ENCODE data around the gene KDM4B.

The KDM4B gene

DNA sequence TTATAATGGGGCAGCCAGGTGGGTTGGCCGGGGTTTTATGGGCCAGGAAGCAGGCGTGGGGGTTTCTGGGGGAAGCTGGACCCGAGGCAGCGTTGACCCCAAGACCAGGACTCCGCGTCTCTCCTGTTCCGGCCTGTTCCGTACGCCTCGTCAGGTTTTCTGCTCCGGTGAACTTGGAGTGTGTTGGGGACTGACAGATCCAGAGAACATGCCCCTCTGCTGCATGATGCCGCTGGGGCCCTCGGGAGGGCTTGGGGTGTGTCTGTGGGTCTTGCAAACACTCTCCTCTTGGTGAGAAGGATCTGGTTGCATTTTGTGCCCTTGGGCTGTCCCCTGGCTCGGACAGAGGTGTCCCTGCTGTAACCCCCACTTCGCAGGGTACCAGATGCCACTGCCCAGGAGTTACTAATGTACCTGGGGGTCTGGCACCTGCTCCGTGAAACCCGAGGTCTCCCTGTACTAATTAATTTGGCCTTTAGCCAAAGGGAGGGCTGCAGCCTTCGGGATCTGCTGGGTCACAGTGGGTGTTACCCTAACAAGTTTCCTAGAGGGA is 15.6 kb downstream of the KDM4B start:
- DNase-seq (ENCODE audit: low spot score): no peak

DNA sequence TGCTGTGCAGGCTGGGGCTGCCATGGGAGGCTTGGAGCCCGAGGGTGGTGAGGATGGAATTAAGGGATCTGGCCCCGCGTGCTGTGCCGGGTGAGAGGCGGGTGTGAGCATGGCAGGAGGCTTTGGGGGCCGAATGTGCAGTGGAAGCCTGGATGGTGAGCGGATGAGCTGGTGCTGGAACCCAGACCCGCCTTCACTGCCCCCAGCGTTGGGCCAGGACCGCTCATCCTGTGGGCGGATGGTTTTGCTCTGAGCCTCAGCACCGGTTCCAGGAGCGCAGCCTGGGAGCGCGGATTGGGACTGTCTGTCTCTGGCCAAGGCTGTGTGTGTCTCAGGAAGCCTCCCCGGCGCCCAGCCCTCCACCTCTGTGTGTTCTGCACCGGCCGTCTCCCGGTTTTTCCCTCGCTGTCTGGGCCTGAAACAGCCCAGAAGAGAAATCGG is 16.7 kb downstream of the KDM4B start:
- DNase-seq (ENCODE audit: low spot score): no peak

GRCh38 chr19:4986056-4986455 is 17.1 kb downstream of the KDM4B start:
- no peak for DNase-seq (ENCODE audit: low spot score)

GRCh38 chr19:4986471-4986891 is 17.6 kb downstream of the KDM4B start:
- no peak for DNase-seq (ENCODE audit: low spot score)

- DNase-seq (ENCODE audit: low spot score): no peak
These were observed 18.3 kb downstream of the KDM4B start for GRCh38 chr19:4987256-4987655.

GRCh38 chr19:4987692-4988370 is 18.9 kb downstream of the KDM4B start:
- no peak for DNase-seq (ENCODE audit: low spot score)

GRCh38 chr19:4988770-4989251 is 19.9 kb downstream of the KDM4B start:
- DNase-seq (ENCODE audit: low spot score): no peak

DNA sequence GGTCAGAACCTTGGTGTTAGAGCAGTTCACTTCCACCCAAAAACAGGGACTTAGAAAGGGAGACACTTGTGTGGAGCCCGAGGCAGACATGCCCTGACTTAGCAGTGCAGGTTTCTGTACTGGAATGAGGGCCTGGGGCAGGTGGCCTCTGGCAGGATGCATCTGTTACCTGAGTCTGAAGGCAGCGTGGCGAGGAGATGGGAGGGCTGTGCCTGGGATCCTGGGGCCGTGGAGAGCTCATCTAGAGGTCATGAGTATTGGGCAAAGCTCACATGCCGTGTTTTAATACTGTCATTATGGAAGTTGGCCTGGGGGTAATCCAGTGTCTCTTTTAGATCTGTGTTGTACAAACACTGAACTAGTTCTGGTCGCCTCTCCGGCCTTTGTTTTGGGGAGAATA is 21.4 kb downstream of the KDM4B start:
- DNase-seq (ENCODE audit: low spot score): no peak

GRCh38 chr19:4991538-4991937 is 22.6 kb downstream of the KDM4B start:
- no peak for DNase-seq (ENCODE audit: low spot score)

DNA sequence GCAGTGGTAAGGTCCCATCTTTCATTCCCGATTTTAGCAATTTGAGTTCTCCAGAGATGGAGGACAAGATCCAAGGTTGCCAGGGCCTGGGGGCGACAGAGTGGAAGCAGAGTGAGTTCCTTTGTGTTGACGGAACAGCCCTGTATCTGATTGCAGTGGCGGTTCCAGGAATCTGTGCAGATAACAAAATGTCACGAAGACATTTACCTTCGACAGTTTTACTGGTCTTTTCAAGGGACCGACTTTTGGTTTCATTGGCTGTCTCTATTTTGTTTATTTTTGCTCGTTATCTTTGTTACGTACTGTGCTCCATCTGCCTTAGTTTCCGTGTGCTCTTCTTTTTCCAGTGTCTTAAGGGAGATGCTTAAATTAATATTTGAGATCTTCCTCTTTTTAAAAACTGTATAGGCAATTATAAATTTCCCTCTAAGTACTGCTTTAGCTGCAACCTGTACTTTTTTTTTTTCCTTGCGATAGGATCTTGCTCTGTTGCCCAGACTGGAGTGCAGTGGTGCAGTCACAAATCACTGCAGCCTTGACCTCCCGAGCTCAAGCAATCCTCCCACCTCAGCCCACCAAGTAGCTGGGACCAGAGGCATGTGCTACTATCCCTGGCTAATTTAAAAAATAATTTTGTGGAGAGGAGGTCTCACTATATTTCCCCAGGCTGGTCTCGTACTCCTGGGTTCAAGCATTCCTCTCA is 23.2 kb downstream of the KDM4B start:
- DNase-seq (ENCODE audit: low spot score): no peak

DNA sequence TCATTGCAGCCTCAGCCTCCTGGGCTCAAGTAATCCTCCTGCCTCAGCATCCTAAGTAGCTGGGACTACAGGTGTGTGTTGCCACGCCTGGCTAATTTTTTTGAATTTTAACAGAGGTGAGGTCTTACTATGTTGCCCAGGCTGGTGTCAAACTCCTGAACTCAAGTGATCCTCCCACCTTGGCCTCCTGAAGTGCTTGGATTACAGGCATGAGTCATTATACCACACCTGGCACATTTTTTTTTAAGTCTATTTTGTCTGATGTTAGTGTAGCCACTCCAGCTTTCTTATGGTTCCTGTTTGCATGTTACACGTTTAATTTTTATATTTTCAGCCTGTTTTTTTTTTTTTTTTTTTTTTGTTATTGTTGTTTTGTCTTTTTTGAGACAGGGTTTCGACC is 24.8 kb downstream of the KDM4B start:
- DNase-seq (ENCODE audit: low spot score): no peak

DNA sequence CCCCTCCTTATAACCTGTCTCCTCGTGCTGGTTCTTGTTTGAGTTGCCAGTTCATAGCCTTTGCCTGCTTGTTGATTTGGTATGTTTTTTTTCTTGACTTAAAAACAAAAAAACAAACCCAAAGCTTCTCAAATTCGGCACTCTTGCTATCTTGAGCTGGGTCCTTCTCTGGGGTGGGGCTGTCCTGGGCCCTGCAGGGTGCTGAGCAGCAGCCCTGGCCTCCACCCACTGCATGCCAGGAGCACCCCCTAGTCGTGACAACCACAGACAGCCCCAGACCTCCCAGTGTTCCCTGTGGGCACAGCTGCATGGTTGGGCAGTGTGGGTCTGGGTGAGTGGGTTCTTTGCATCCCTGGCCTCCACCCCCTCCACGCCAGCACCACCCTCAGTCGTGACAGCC is 27.8 kb downstream of the KDM4B start:
- peak; percentile 54 for DNase-seq (ENCODE audit: low spot score)

DNA sequence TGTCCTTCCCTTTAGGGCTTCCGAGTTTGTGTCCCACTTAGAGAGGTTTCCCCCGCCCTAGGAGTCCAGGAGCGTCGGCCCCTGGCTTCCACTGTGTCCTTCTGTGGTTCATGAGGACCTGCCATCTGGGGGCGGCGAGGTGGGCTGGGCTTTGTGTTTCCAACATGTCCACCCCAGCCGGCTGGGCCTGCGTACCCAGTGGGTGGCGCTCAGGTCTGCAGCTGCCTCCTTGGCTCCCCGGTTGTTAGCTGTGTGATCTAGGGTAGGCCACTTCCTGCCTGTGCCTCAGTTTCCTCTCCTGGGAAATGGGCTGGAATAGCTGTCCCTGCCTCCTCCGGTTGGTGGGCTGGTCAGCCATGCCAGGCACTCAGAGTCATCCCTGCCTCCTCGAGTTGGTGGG is 28.4 kb downstream of the KDM4B start:
- no peak for DNase-seq (ENCODE audit: low spot score)

- no peak for DNase-seq (ENCODE audit: low spot score)
These were observed 31.3 kb downstream of the KDM4B start for GRCh38 chr19:5000120-5000611.

DNA sequence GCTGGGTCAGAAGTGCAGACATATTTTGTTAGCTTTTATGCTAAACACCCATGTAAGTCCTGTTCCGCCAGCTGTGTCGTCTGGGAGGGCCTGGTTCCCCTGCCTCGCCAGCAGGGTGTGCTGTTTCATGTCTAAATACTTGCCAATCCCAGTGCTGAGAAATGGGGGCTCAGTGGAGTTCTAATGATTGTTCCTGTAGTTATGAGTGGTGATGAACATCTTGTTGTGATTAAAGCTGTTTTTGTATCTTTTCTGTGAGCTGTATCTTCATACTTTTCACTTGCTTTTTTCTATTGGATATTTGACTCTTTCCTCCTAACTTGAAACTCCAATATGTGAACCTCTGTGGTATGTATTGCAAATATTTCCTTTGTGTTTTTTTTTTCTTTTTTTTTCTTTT is 32.7 kb downstream of the KDM4B start:
- peak; percentile 71 for DNase-seq (ENCODE audit: low spot score)

DNA sequence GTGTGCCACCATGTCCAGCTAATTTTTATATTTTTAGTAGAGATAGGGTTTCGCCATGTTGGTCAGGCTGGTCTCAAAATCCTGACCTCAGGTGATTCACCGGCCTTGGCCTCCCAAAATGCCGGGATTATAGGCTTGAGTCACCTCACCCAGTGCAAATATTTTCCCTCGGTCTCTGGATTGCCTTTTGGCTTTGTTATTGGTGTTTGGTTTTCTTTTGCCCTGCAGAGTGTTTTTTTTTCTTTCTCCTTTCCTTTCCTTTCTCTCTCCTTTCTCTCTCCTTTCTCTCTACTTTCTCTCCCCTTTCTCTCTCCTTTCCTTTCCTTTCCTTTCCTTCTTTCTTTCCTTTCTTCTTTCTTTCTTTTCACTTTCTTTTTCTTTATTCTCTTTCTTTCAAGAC is 33.2 kb downstream of the KDM4B start:
- no peak for DNase-seq (ENCODE audit: low spot score)

- no peak for DNase-seq (ENCODE audit: low spot score)
These were observed 34.9 kb downstream of the KDM4B start for GRCh38 chr19:5003781-5004180.

DNA sequence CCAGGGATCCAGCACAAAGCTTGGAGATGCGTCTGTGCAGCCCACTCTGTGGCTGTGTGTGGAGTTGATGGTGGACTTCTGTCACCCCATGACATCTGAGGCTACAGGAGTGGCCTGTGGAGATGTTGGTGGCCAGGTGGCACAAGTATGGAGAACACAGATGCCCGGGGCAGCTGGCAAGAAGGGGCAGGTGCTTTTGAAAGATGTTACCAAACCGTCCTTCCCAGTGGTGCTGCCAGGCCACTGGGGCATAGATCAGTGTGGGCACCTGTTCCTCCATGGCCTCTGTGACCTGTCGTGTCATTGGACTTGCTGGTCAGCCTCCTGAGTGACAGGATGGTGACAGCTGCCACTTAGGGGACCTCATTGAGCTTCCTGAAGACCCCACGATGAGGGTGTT is 36.2 kb downstream of the KDM4B start:
- DNase-seq (ENCODE audit: low spot score): peak; percentile 6

DNA sequence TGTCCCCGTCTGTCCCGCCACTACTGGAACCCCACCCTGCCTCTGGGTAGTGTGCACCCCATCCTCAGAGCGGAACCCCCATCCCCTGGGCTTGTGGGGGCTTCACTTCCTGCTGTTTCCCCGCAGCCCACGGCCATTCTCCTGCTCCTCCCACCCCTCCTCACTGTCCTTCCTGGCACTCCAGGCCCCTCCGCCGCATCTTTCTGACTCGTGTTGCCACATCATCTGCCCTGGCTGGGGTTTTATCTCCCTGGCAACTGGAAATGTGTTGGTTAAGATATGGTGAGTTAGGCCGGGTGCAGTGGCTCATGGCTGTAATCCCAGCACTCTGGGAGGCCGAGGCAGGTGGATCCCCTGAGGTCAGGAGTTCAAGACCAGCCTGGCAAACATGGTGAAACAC is 37.3 kb downstream of the KDM4B start:
- DNase-seq (ENCODE audit: low spot score): peak; percentile 91

DNA sequence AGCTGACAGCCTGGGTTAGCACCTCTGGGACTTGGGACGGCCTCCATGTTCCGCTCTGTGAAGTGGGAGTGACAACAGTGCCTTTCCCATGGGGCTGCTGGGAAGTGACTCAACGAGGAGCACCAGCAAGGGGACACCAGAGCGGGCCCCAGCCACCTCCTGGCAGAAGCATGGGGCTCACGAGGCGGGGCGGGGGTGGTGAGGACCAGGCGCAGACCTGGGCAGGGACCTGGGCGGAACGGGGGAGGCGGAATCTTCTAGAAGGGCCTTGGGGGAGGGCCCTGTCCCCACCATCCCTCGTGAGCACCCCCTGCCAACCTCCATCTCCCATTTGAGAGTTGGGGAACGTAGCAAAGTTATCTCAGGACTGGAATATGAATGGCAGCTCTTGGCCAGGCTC is 37.9 kb downstream of the KDM4B start:
- DNase-seq (ENCODE audit: low spot score): no peak

DNA sequence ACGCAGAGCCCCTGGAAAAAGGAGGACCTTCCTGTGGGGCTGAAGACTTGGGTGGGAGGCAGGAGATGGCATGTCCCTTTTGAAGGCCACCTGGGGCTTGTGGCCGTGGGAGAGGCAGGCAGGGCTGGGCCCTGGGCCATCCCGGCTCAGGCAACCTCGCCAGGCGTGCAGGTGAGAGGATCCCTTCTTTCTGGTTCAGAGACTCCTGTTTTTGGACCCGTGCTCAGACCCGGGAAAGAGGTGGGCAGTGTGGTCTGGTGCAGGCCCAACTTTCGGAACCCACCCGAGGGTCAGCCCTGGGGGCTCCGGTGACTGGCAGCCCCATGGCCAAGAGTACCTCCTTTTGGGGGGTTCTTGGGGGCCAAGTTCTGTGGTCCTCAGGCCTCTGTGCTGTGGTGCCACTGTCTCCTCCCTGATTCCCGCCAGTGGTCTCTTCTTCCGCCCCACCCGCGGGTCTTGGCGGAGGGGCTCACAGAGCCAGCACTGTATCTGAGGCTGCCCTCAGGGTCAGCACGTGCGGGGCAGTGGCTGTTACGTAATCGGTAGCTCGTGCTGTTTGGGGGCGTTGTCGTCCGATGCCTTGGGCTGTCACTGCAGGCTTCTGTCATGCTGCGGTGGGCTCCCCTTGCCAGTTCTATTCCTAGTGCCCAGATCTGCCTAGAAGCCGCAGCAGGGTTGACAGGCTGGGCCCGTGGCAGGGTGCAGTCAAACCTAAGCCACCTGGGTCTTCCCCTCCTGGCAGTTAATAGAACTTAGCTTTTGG is 42.7 kb downstream of the KDM4B start:
- DNase-seq (ENCODE audit: low spot score): no peak

DNA sequence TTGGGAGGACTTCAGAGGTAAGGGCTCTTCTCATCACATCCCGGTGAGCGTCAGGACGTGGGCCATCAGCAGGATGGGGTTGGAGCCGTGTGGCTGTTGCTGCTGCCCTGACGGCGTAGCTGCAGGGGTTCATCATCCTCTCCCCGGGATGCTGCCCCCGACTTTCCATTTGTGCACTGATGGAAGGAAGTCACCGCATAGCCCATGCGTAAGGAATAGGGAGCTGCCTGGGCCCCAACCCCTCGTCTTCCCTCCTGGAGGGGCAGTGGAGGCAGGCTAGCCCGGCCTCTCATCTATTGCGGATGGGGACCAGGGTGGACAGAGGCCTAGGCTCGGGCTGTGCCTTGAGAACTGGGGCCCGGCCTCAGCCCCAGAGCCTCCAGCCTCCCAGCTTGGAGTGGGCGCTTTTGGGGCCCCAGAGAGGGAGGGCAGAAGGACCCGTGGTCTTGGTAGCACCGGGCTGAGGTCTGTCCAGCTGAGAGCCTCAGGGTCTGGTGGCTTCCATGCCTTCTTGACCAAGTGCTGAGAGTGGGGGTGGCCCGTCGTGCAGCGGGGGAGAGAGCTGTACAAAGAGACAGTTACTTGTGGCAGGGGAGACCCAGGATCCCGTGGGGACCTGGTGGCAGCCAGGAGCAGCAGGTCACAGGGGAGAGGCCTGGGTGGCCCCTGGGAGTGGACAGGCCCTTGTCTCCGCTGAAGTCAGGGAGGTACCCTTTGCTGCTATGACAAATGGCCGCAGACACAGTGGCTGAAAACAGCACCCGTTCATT is 44.0 kb downstream of the KDM4B start:
- no peak for DNase-seq (ENCODE audit: low spot score)
